ENCODE results near the gene IQCE. TPM values are rescaled to one million over a fixed set of nuclear protein-coding genes. Genes with fewer than 3 reads are reported as not detected.

Gene IQCE
- total and polyA plus RNA-seq, 10 of the 15 experiments (the other 5 are each of a cell fraction or from before 2014, with no cell fraction given), result 0.37 to 8.1 (median 3.7) TPM

GRCh38 chr7:2521952-2522591 is 36.7 kb upstream of the IQCE start (continued):
- TF ChIP-seq POLR2AphosphoS5 (IDR thresholded peaks at IDR 0.05; ENCODE audit: low read length) (no peak), ZNF274 (IDR thresholded peaks at IDR 0.05; ENCODE audit: insufficient read depth, insufficient read length) (no peak)

GRCh38 chr7:2522780-2523433 is 35.9 kb upstream of the IQCE start:
- TF ChIP-seq MEF2B (IDR thresholded peaks at IDR 0.05; ENCODE audit: partially characterized antibody, poor library complexity, severe bottlenecking), result no peak
- no peak for TF ChIP-seq ZZZ3 (IDR thresholded peaks at IDR 0.05; ENCODE audit: control insufficient read depth, insufficient read length, low read depth)
- no peak for TF ChIP-seq PBX3 (IDR thresholded peaks at IDR 0.05; ENCODE audit: insufficient replicate concordance, low read depth, low read length)
- no peak for TF ChIP-seq E2F4 (IDR thresholded peaks at IDR 0.05; ENCODE audit: low read depth, low read length)
- TF ChIP-seq TARDBP (IDR thresholded peaks at IDR 0.05; ENCODE audit: borderline replicate concordance), result no peak
- TF ChIP-seq LARP7 (IDR thresholded peaks at IDR 0.05), result no peak
- TF ChIP-seq NR2C2 (IDR thresholded peaks at IDR 0.05; ENCODE audit: borderline replicate concordance, control insufficient read depth, insufficient read length, low read depth), result no peak
- Histone ChIP-seq H3K36me3 (ENCODE audit: control insufficient read depth in 2 of 2, insufficient read depth in 2 of 2, low read length in 1 of 2) (no peaks in the 10 kb centered on the region), H3K27ac (ENCODE audit: control insufficient read depth, insufficient read depth) (no peak overlapping the region), H3K4me3 (no peak overlapping the region), H3K4me2 (ENCODE audit: control insufficient read depth, insufficient read depth) (peak overlapping the region; percentile 64), H3K9me3 (replicated peaks; ENCODE audit: control insufficient read depth, insufficient read depth, low read length) (no peaks in the 10 kb centered on the region), H3K9ac (ENCODE audit: control insufficient read depth, insufficient read depth, low read length) (no peak overlapping the region), H3K27me3 (replicated peaks in 1 of 2; ENCODE audit: control insufficient read depth in 2 of 2, insufficient read depth in 2 of 2, low read length in 1 of 2) (peaks cover 0 to 11% of the 10 kb centered on the region in 2 experiments; a peak in 3 of 4 replicates), H4K20me1 (ENCODE audit: control insufficient read depth, insufficient read depth) (no peaks in the 10 kb centered on the region), H3K4me1 (ENCODE audit: control insufficient read depth, insufficient read depth, low read length) (peaks cover 21% of the 10 kb centered on the region), H2AFZ (ENCODE audit: control insufficient read depth, low read depth, low read length) (no peak overlapping the region), H3K79me2 (ENCODE audit: control insufficient read depth, insufficient read depth, low read length) (no peaks in the 10 kb centered on the region)
- ChIA-PET CTCF (interaction anchor here (1.3 to 2.2 kb wide), 2 partner anchors 43 to 44 kb away, joined by 4 to 7 read pairs; no protein-coding TSS in a partner anchor), SMC1A (ENCODE audit: uncharacterized antibody, unreplicated experiment) (interaction anchor here (0.7 to 1.5 kb wide), 2 partner anchors 31 to 44 kb away, joined by 3 to 9 read pairs; no protein-coding TSS in a partner anchor), RAD21 (ENCODE audit: unreplicated experiment) (interaction anchor here (0.8 to 1.5 kb wide), 2 partner anchors 37 to 40 kb away, joined by 3 read pairs; no protein-coding TSS in a partner anchor), POLR2A (interaction anchor here (1.2 kb wide), 1 partner anchor 12 kb away, joined by 5 read pairs; no protein-coding TSS in a partner anchor)
- 6% methylated on average over 19 of the region's 19 CpGs for WGBS (ENCODE audit: insufficient coverage, insufficient replicate concordance, low lambda C conversion rate, missing lambda C conversion rate)
- FAIRE-seq (peak; percentile 13), ATAC-seq (peak; percentile 4), DNase-seq (ENCODE audit: low read depth, low spot score) (no peak)
- no TSS peak for BruUV-seq (replicated peaks)
- in situ Hi-C loops (cut with MboI) (no loop called here), intact Hi-C loops (cut with micrococcal nuclease; ENCODE audit: unreplicated experiment) (no loop called here)
